GM18858 (cell line): ENCODE measurements around the gene ADCY2.

ENCODE experiments used
- ATAC-seq: cut with Tn5 transposase; IDR thresholded peaks from one replicate; pipeline ENCODE4 v1.9.1; 2021; ENCODE audit not compliant: unreplicated experiment

ADCY2 gene

GRCh38 chr5:7501061-7501460 is 105.1 kb downstream of the ADCY2 start:
- ATAC-seq: no peak

GRCh38 chr5:7503564-7503963 is 107.6 kb downstream of the ADCY2 start:
- no peak for ATAC-seq

- no peak for ATAC-seq
These were observed 119.5 kb downstream of the ADCY2 start for GRCh38 chr5:7515284-7515914.

- ATAC-seq: no peak
These were observed 120.3 kb downstream of the ADCY2 start for GRCh38 chr5:7516253-7516652.

- ATAC-seq: no peak
These were observed 121.1 kb downstream of the ADCY2 start for GRCh38 chr5:7517006-7517405.

GRCh38 chr5:7518947-7519560 is 123.1 kb downstream of the ADCY2 start:
- no peak for ATAC-seq

- no peak for ATAC-seq
These were observed 123.6 kb downstream of the ADCY2 start for GRCh38 chr5:7519564-7519963.

GRCh38 chr5:7529880-7530279 is 133.9 kb downstream of the ADCY2 start:
- no peak for ATAC-seq

- ATAC-seq: no peak
These were observed 138.0 kb downstream of the ADCY2 start for GRCh38 chr5:7533941-7534340.

GRCh38 chr5:7534505-7534904 is 138.6 kb downstream of the ADCY2 start:
- ATAC-seq: no peak

- no peak for ATAC-seq
These were observed 141.6 kb downstream of the ADCY2 start for GRCh38 chr5:7537573-7537972.

- no peak for ATAC-seq
These were observed 143.6 kb downstream of the ADCY2 start for GRCh38 chr5:7539571-7539970.

- ATAC-seq: no peak
These were observed 145.0 kb downstream of the ADCY2 start for GRCh38 chr5:7540736-7541485.

GRCh38 chr5:7541898-7542297 is 146.0 kb downstream of the ADCY2 start:
- ATAC-seq: no peak

GRCh38 chr5:7546555-7546954 is 150.6 kb downstream of the ADCY2 start:
- no peak for ATAC-seq

GRCh38 chr5:7548596-7548995 is 152.7 kb downstream of the ADCY2 start:
- ATAC-seq: no peak

GRCh38 chr5:7565559-7565958 is 169.6 kb downstream of the ADCY2 start:
- no peak for ATAC-seq

GRCh38 chr5:7576023-7576715 is 180.2 kb downstream of the ADCY2 start:
- no peak for ATAC-seq

GRCh38 chr5:7577381-7577780 is 181.4 kb downstream of the ADCY2 start:
- ATAC-seq: no peak

- no peak for ATAC-seq
These were observed 182.1 kb downstream of the ADCY2 start for GRCh38 chr5:7578071-7578470.

- ATAC-seq: no peak
These were observed 188.8 kb downstream of the ADCY2 start for GRCh38 chr5:7584749-7585148.

GRCh38 chr5:7585807-7586206 is 189.9 kb downstream of the ADCY2 start:
- no peak for ATAC-seq
